SK-N-SH treated with all-trans-retinoic acid at 6 μM for 48 hours (cell line): ENCODE measurements around the gene HK2.

Source experiments
- ATAC-seq: fragments of 200-7000 bp; cut with Tn5 transposase; 3 replicates; pipeline ENCODE4 v1.9.1; 2020; ENCODE audit warnings: mild to moderate bottlenecking, moderate library complexity
- ARNTL ChIP-seq: fragments of 450-650 bp; formaldehyde crosslinking; IDR thresholded peaks from 2 replicates; pipeline ENCODE4 v1.5.0; 2020; ENCODE audit warnings: low read depth, mild to moderate bottlenecking, moderate library complexity, borderline replicate concordance
- BACH2 ChIP-seq: fragments of 250-450 bp; sonication (Bioruptor Pico); IDR thresholded peaks from 2 replicates; pipeline ENCODE4 v1.9.0; 2021; ENCODE audit warnings: mild to moderate bottlenecking, borderline replicate concordance
- CREB5 ChIP-seq: fragments of 250-450 bp; sonication (Bioruptor Pico); IDR thresholded peaks from 2 replicates; pipeline ENCODE4 v1.5.1; 2020; ENCODE audit warnings: low read depth, mild to moderate bottlenecking, moderate library complexity
- CSDC2 ChIP-seq: fragments of 250-450 bp; sonication (Bioruptor Pico); IDR thresholded peaks from 2 replicates; pipeline ENCODE4 v1.5.0; 2020; ENCODE audit warnings: mild to moderate bottlenecking, moderate library complexity
- ESRRG ChIP-seq: fragments of 250-450 bp; sonication (Bioruptor Pico); IDR thresholded peaks from 2 replicates; pipeline ENCODE4 v1.6.1; 2021; ENCODE audit warnings: mild to moderate bottlenecking
- GLIS3 ChIP-seq: fragments of 250-450 bp; sonication (Bioruptor Pico); IDR thresholded peaks from 2 replicates; pipeline ENCODE4 v1.5.0; 2020; ENCODE audit warnings: mild to moderate bottlenecking, moderate library complexity
- ISL1 ChIP-seq: fragments of 250-450 bp; sonication (Bioruptor Pico); IDR thresholded peaks from 2 replicates; pipeline ENCODE4 v2.1.2; 2022; ENCODE audit warnings: mild to moderate bottlenecking, moderate library complexity
- OSR1 ChIP-seq: fragments of 250-450 bp; sonication (Bioruptor Pico); IDR thresholded peaks from 2 replicates; pipeline ENCODE4 v1.8.0; 2022; ENCODE audit warnings: moderate library complexity, mild to moderate bottlenecking, inconsistent platforms
- PATZ1 ChIP-seq: fragments of 250-450 bp; sonication (Bioruptor Pico); IDR thresholded peaks from 2 replicates; pipeline ENCODE4 v1.8.0; 2020; ENCODE audit warnings: mild to moderate bottlenecking, moderate library complexity, borderline replicate concordance
- PPARA ChIP-seq: fragments of 250-450 bp; sonication (Bioruptor Pico); IDR thresholded peaks from 2 replicates; pipeline ENCODE4 v1.5.0; 2020; ENCODE audit warnings: mild to moderate bottlenecking, borderline replicate concordance
- RARB ChIP-seq: fragments of 250-450 bp; sonication (Bioruptor Pico); IDR thresholded peaks from 2 replicates; pipeline ENCODE4 v1.8.0; 2021; ENCODE audit warnings: mild to moderate bottlenecking, moderate library complexity
- SNAI2 ChIP-seq: fragments of 250-450 bp; sonication (Bioruptor Pico); IDR thresholded peaks from 2 replicates; pipeline ENCODE4 v1.5.0; 2020; ENCODE audit warnings: mild to moderate bottlenecking, moderate library complexity
- TOX ChIP-seq: fragments of 250-450 bp; sonication (Bioruptor Pico); IDR thresholded peaks from 2 replicates; pipeline ENCODE4 v1.8.0; 2021; ENCODE audit warnings: mild to moderate bottlenecking, moderate library complexity, borderline replicate concordance
- TSHZ2 ChIP-seq: fragments of 250-450 bp; sonication (Bioruptor Pico); IDR thresholded peaks from 2 replicates; pipeline ENCODE4 v1.5.0; 2020; ENCODE audit warnings: mild to moderate bottlenecking, moderate library complexity
- ZC3H10 ChIP-seq: fragments of 250-450 bp; sonication (Bioruptor Pico); IDR thresholded peaks from 2 replicates; pipeline ENCODE4 v1.5.1; 2021; ENCODE audit warnings: mild to moderate bottlenecking, moderate library complexity
- ZFP3 ChIP-seq: fragments of 250-450 bp; sonication (Bioruptor Pico); IDR thresholded peaks from 2 replicates; pipeline ENCODE4 v1.5.0; 2020; ENCODE audit warnings: mild to moderate bottlenecking, moderate library complexity
- ZFP30 ChIP-seq: fragments of 450-650 bp; formaldehyde crosslinking; IDR thresholded peaks from 2 replicates; pipeline ENCODE4 v1.5.0; 2022; ENCODE audit warnings: mild to moderate bottlenecking, moderate library complexity
- ZNF565 ChIP-seq: fragments of 450-650 bp; formaldehyde crosslinking; conservative IDR thresholded peaks from 2 replicates; pipeline ENCODE4 v1.5.0; 2020; ENCODE audit warnings: low read depth, mild to moderate bottlenecking, moderate library complexity
- ZNF8 ChIP-seq: fragments of 450-650 bp; formaldehyde crosslinking; IDR thresholded peaks from 2 replicates; pipeline ENCODE4 v1.5.0; 2020; ENCODE audit warnings: mild to moderate bottlenecking, moderate library complexity
- TF ChIP-seq, protein P1 (sequence below): fragments of 250-450 bp; sonication (Bioruptor Pico); IDR thresholded peaks from 2 replicates; pipeline ENCODE4 v1.8.0; 2021; ENCODE audit warnings: low read depth, mild to moderate bottlenecking, moderate library complexity, borderline replicate concordance
- TF ChIP-seq, protein P2 (sequence below): fragments of 250-450 bp; sonication (Bioruptor Pico); IDR thresholded peaks from 2 replicates; pipeline ENCODE4 v1.5.1; 2021; ENCODE audit warnings: mild to moderate bottlenecking, moderate library complexity

Gene HK2

DNA sequence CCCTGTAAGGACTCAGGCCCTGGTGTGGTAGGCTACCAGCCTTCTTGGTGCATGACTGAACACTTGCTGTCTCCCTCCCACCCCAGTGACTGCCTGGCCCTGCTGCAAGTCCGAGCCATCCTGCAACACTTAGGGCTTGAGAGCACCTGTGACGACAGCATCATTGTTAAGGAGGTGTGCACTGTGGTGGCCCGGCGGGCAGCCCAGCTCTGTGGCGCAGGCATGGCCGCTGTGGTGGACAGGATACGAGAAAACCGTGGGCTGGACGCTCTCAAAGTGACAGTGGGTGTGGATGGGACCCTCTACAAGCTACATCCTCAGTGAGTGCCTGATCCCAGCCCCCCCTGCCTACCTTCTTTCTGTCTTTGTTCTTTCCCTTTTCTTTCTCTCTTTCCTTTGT, 55.2 kb downstream of the HK2 start:
- TF ChIP-seq TOX (CRISPR knock-in tag): no peak
- TF ChIP-seq, protein P1, sequence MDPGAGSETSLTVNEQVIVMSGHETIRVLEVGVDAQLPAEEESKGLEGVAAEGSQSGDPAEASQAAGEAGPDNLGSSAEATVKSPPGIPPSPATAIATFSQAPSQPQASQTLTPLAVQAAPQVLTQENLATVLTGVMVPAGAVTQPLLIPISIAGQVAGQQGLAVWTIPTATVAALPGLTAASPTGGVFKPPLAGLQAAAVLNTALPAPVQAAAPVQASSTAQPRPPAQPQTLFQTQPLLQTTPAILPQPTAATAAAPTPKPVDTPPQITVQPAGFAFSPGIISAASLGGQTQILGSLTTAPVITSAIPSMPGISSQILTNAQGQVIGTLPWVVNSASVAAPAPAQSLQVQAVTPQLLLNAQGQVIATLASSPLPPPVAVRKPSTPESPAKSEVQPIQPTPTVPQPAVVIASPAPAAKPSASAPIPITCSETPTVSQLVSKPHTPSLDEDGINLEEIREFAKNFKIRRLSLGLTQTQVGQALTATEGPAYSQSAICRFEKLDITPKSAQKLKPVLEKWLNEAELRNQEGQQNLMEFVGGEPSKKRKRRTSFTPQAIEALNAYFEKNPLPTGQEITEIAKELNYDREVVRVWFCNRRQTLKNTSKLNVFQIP: no peak
- TF ChIP-seq PATZ1 (CRISPR knock-in tag): no peak
- no peak for TF ChIP-seq ARNTL (CRISPR knock-in tag)
- TF ChIP-seq, protein P2, sequence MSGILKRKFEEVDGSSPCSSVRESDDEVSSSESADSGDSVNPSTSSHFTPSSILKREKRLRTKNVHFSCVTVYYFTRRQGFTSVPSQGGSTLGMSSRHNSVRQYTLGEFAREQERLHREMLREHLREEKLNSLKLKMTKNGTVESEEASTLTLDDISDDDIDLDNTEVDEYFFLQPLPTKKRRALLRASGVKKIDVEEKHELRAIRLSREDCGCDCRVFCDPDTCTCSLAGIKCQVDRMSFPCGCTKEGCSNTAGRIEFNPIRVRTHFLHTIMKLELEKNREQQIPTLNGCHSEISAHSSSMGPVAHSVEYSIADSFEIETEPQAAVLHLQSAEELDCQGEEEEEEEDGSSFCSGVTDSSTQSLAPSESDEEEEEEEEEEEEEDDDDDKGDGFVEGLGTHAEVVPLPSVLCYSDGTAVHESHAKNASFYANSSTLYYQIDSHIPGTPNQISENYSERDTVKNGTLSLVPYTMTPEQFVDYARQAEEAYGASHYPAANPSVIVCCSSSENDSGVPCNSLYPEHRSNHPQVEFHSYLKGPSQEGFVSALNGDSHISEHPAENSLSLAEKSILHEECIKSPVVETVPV: no peak
- no peak for TF ChIP-seq ZNF8 (CRISPR knock-in tag)
- TF ChIP-seq ZC3H10 (CRISPR knock-in tag): no peak
- TF ChIP-seq CSDC2 (CRISPR knock-in tag): no peak
- TF ChIP-seq CREB5 (CRISPR knock-in tag): no peak
- TF ChIP-seq ISL1: no peak
- no peak for TF ChIP-seq ESRRG (CRISPR knock-in tag)
- TF ChIP-seq SNAI2 (CRISPR knock-in tag): no peak
- no peak for TF ChIP-seq TSHZ2
- TF ChIP-seq RARB (CRISPR knock-in tag): no peak
- TF ChIP-seq ZFP30 (CRISPR knock-in tag): no peak
- no peak for TF ChIP-seq ZNF565
- TF ChIP-seq BACH2: no peak
- TF ChIP-seq OSR1 (CRISPR knock-in tag): no peak
- no peak for TF ChIP-seq ZFP3 (CRISPR knock-in tag)
- TF ChIP-seq PPARA (CRISPR knock-in tag): no peak
- ATAC-seq: no peak

- TF ChIP-seq GLIS3 (CRISPR knock-in tag): no peak
- TF ChIP-seq CSDC2 (CRISPR knock-in tag): no peak
- TF ChIP-seq ZNF8 (CRISPR knock-in tag): no peak
- no peak for TF ChIP-seq BACH2
- TF ChIP-seq PATZ1 (CRISPR knock-in tag): no peak
- no peak for TF ChIP-seq TOX (CRISPR knock-in tag)
- TF ChIP-seq PPARA (CRISPR knock-in tag): no peak
- TF ChIP-seq ESRRG (CRISPR knock-in tag): no peak
- TF ChIP-seq, protein P2: no peak
- no peak for TF ChIP-seq ZFP3 (CRISPR knock-in tag)
- no peak for TF ChIP-seq ARNTL (CRISPR knock-in tag)
- no peak for TF ChIP-seq ZNF565
Observed at GRCh38 chr2:74890711-74891110, 56.8 kb downstream of the HK2 start.

More at GRCh38 chr2:74890711-74891110, 56.8 kb downstream of the HK2 start:
- ATAC-seq: no peak
